Nephron progenitor cell (in vitro differentiated cells): ENCODE data around the gene GSAP.

ENCODE experiments used
- DNase-seq: peaks from one replicate; pipeline ENCODE4 v3.0.0; 2021
- H3K27ac Mint-ChIP-seq: 2 replicates; pipeline ENCODE4 v1.8.0; 2021; ENCODE audit warnings: mild to moderate bottlenecking, moderate library complexity, mixed read lengths
- H3K27me3 Mint-ChIP-seq: 2 replicates; pipeline ENCODE4 v1.8.0; 2021; ENCODE audit warnings: mild to moderate bottlenecking, low read depth, mixed read lengths; ENCODE audit not compliant: poor library complexity
- H3K36me3 Mint-ChIP-seq: 2 replicates; pipeline ENCODE4 v1.8.0; 2021; ENCODE audit warnings: low read depth, mixed read lengths
- H3K4me1 Mint-ChIP-seq: 2 replicates; pipeline ENCODE4 v1.8.0; 2021; ENCODE audit warnings: mixed read lengths
- H3K4me3 Mint-ChIP-seq: 2 replicates; pipeline ENCODE4 v1.8.0; 2021; ENCODE audit warnings: mild to moderate bottlenecking, moderate library complexity, mixed read lengths
- H3K9me3 Mint-ChIP-seq: 2 replicates; pipeline ENCODE4 v1.8.0; 2021; ENCODE audit warnings: mild to moderate bottlenecking, moderate library complexity, mixed read lengths
- TF ChIP-seq, protein P1 (sequence below): fragments of 200-600 bp; sonication (generic); IDR thresholded peaks from 2 replicates; pipeline ENCODE4 v1.5.0; 2021; ENCODE audit warnings: antibody characterized with exemption

Gene GSAP

DNA sequence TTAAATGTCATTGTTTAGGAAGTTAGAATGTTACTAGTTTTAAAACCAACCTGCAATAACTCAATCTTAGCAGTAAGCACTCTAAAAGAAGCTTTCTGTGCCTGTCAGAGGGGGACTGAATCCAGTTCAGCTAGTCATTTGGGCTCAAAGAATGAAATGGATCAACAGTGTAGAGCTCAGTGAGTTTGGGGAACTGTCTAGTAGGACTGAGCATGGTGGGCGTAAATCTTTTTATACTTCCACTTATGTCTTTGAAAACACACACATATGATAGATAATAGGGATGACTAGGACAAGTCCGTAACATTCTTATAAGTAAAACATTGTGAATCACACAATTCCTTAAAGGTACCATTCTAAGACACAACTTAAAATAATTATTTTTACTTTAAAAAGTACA, 11.5 kb downstream of the GSAP start:
- TF ChIP-seq, protein P1, sequence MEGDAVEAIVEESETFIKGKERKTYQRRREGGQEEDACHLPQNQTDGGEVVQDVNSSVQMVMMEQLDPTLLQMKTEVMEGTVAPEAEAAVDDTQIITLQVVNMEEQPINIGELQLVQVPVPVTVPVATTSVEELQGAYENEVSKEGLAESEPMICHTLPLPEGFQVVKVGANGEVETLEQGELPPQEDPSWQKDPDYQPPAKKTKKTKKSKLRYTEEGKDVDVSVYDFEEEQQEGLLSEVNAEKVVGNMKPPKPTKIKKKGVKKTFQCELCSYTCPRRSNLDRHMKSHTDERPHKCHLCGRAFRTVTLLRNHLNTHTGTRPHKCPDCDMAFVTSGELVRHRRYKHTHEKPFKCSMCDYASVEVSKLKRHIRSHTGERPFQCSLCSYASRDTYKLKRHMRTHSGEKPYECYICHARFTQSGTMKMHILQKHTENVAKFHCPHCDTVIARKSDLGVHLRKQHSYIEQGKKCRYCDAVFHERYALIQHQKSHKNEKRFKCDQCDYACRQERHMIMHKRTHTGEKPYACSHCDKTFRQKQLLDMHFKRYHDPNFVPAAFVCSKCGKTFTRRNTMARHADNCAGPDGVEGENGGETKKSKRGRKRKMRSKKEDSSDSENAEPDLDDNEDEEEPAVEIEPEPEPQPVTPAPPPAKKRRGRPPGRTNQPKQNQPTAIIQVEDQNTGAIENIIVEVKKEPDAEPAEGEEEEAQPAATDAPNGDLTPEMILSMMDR = no peak
- no peaks in the 10 kb centered on the region for H3K36me3 Mint-ChIP-seq
- H3K27ac Mint-ChIP-seq = no peak overlapping the region
- H3K27me3 Mint-ChIP-seq = peaks cover 9% of the 10 kb centered on the region
- no peaks in the 10 kb centered on the region for H3K4me1 Mint-ChIP-seq
- H3K9me3 Mint-ChIP-seq = no peaks in the 10 kb centered on the region
- no peak overlapping the region for H3K4me3 Mint-ChIP-seq
- no peak for DNase-seq

DNA sequence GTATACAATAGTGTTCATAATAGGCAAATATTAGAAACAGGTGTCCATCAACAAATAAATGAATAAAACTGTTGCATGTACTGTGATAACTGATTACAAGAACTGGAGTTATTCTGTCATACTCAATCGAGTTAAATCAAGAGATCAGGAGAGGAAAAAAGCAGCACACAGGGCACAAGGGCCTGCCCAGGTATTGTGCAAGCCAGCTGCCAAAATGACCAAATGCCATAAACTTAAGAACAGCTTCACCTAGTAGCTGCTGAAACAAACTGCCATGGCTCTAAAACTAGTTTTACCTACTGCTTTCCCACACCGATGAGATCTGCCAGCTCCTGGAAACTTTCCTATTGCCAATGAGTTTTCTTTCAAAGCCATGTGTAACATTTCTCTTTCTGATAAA, 12.2 kb downstream of the GSAP start:
- H3K27ac Mint-ChIP-seq = no peak overlapping the region
- DNase-seq = no peak
- peaks cover 9% of the 10 kb centered on the region for H3K27me3 Mint-ChIP-seq
- H3K4me3 Mint-ChIP-seq = no peak overlapping the region
- no peaks in the 10 kb centered on the region for H3K36me3 Mint-ChIP-seq
- H3K4me1 Mint-ChIP-seq = no peaks in the 10 kb centered on the region
- TF ChIP-seq, protein P1 = no peak
- H3K9me3 Mint-ChIP-seq = no peaks in the 10 kb centered on the region

DNA sequence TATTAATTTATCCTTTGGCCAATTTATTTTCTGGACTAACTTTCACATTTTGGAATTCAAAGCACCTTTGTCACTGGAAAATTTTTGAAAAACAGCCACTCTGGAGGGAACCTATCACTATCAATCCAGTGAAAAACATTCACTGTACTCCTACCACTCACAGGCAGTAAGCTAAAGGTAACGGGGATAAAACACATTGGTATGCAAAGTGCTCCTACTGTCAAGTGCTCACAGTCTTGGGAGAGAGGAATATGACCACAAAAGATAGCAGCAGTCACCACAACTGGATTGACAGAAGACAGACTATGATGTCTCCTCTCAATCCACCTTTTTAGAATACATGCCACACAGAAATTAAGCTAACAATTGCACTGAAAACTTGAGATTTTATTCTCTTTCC, 13.3 kb downstream of the GSAP start:
- Mint-ChIP-seq H3K4me3 (no peak overlapping the region), H3K4me1 (no peaks in the 10 kb centered on the region), H3K9me3 (no peaks in the 10 kb centered on the region), H3K27me3 (peaks cover 9% of the 10 kb centered on the region), H3K36me3 (no peaks in the 10 kb centered on the region), H3K27ac (no peak overlapping the region)
- DNase-seq = no peak
- TF ChIP-seq, protein P1 = no peak

- TF ChIP-seq, protein P1 = no peak
- peaks cover 4% of the 10 kb centered on the region for H3K4me1 Mint-ChIP-seq
- H3K9me3 Mint-ChIP-seq = no peaks in the 10 kb centered on the region
- no peak overlapping the region for H3K27ac Mint-ChIP-seq
- no peak for DNase-seq
- H3K36me3 Mint-ChIP-seq = no peaks in the 10 kb centered on the region
- peaks cover 6% of the 10 kb centered on the region for H3K27me3 Mint-ChIP-seq
- H3K4me3 Mint-ChIP-seq = no peak overlapping the region
Observed at GRCh38 chr7:77401002-77401401, 15.1 kb downstream of the GSAP start.

- H3K27ac Mint-ChIP-seq = no peak overlapping the region
- no peaks in the 10 kb centered on the region for H3K36me3 Mint-ChIP-seq
- peaks cover 16% of the 10 kb centered on the region for H3K4me1 Mint-ChIP-seq
- TF ChIP-seq, protein P1 = no peak
- H3K4me3 Mint-ChIP-seq = no peak overlapping the region
- H3K27me3 Mint-ChIP-seq = peaks cover 6% of the 10 kb centered on the region
- no peaks in the 10 kb centered on the region for H3K9me3 Mint-ChIP-seq
- no peak for DNase-seq
Observed at GRCh38 chr7:77399816-77400215, 16.3 kb downstream of the GSAP start.

- no peak for DNase-seq
- TF ChIP-seq, protein P1 = no peak
- H3K36me3 Mint-ChIP-seq = no peaks in the 10 kb centered on the region
- no peak overlapping the region for H3K27ac Mint-ChIP-seq
- no peak overlapping the region for H3K4me3 Mint-ChIP-seq
- no peaks in the 10 kb centered on the region for H3K9me3 Mint-ChIP-seq
- peaks cover 19% of the 10 kb centered on the region for H3K4me1 Mint-ChIP-seq
- H3K27me3 Mint-ChIP-seq = peaks cover 11% of the 10 kb centered on the region
Observed at GRCh38 chr7:77396894-77397547, 19.1 kb downstream of the GSAP start.
